Mesothelial cell of epicardium (in vitro differentiated cells): ENCODE measurements around the gene TRMT11. TPM values are rescaled to one million over a fixed set of nuclear protein-coding genes. Genes with fewer than 3 reads are reported as not detected.
A peak's percentile ranks its signal among the peaks of the same experiment; 100 is the strongest.

ENCODE experiments used
- DNase-seq, 2 experiments: peaks; one replicate each; pipeline ENCODE4 v3.0.0; 2021; ENCODE audit warnings: low spot score in 2 of 2; ENCODE audit not compliant: unreplicated experiment in 2 of 2
- H3K27ac Mint-ChIP-seq: 2 replicates; pipeline ENCODE4 v1.8.0; 2021; ENCODE audit warnings: mixed read lengths
- H3K27me3 Mint-ChIP-seq: 2 replicates; pipeline ENCODE4 v1.8.0; 2021; ENCODE audit warnings: low read depth, mixed read lengths
- H3K36me3 Mint-ChIP-seq: 2 replicates; pipeline ENCODE4 v1.8.0; 2021; ENCODE audit warnings: mixed read lengths
- H3K4me1 Mint-ChIP-seq: 2 replicates; pipeline ENCODE4 v1.8.0; 2021; ENCODE audit warnings: mixed read lengths
- H3K4me3 Mint-ChIP-seq: 2 replicates; pipeline ENCODE4 v1.8.0; 2021; ENCODE audit warnings: mild to moderate bottlenecking, moderate library complexity, mixed read lengths
- H3K9me3 Mint-ChIP-seq: 2 replicates; pipeline ENCODE4 v1.8.0; 2021; ENCODE audit warnings: mixed read lengths
- total RNA-seq: library from RNA; stranded (reverse); gene quantifications from 3 replicates; pipeline ENCODE4 v1.2.1, GENCODE V29; 2021
- TF ChIP-seq, protein P1 (sequence below): fragments of 200-600 bp; sonication (generic); IDR thresholded peaks from one replicate; pipeline ENCODE4 v1.5.0; 2021; ENCODE audit warnings: antibody characterized with exemption; ENCODE audit not compliant: unreplicated experiment

TRMT11 gene
- total RNA-seq, result 30.8 to 34.6 TPM (median 31.8 TPM) in 3 replicates

DNA sequence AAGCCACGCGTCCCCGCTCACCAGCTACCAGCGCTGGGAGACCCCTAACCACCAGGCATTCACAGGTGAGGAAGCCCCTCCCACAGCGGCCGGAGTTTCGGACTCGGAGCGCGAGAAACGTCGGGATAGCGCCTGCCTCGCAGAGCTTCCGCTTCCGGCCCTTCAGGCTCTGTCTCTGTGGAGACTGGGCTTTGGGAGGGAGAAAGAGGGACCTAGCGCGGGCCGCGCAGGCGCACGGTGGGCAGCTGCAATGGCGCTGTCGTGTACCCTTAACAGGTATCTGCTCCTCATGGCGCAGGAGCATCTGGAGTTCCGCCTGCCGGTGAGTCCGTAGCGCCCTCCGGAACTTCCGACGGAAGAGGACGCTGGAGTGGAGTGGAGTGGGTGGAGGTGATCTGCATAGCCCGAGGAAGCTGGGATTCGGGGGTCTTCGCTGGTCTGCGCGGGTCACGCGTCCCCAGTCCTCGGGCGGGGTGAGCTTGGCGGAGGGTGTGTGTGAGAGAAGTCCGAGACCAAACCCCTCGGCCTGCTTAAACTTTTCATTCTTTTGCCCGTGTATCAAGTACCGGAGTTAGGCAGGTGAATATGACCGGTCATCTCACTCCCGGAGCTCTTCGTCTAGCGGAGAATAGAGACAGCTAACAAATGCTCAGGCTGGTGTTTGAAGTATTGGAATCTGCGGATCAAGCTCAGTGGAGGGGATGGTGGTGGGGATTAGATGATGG is at the start of gene TRMT11:
TSS of gene TRMT11 (plus strand) at position 240 of the 725 bp plus-strand sequence. CDS start at position 251, 11 bp downstream.
- H3K27ac Mint-ChIP-seq, result peak within 1 kb of the TSS; percentile 17
- no peaks in the 10 kb centered on the region for H3K36me3 Mint-ChIP-seq
- peaks cover 2% of the 10 kb centered on the region for H3K4me1 Mint-ChIP-seq
- no peak within 1 kb of the TSS for H3K4me3 Mint-ChIP-seq
- no peaks in the 10 kb centered on the region for H3K9me3 Mint-ChIP-seq
- TF ChIP-seq, protein P1, sequence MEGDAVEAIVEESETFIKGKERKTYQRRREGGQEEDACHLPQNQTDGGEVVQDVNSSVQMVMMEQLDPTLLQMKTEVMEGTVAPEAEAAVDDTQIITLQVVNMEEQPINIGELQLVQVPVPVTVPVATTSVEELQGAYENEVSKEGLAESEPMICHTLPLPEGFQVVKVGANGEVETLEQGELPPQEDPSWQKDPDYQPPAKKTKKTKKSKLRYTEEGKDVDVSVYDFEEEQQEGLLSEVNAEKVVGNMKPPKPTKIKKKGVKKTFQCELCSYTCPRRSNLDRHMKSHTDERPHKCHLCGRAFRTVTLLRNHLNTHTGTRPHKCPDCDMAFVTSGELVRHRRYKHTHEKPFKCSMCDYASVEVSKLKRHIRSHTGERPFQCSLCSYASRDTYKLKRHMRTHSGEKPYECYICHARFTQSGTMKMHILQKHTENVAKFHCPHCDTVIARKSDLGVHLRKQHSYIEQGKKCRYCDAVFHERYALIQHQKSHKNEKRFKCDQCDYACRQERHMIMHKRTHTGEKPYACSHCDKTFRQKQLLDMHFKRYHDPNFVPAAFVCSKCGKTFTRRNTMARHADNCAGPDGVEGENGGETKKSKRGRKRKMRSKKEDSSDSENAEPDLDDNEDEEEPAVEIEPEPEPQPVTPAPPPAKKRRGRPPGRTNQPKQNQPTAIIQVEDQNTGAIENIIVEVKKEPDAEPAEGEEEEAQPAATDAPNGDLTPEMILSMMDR, result no peak
- DNase-seq, result peak; percentile 79 to 88
- no peaks in the 10 kb centered on the region for H3K27me3 Mint-ChIP-seq

DNA sequence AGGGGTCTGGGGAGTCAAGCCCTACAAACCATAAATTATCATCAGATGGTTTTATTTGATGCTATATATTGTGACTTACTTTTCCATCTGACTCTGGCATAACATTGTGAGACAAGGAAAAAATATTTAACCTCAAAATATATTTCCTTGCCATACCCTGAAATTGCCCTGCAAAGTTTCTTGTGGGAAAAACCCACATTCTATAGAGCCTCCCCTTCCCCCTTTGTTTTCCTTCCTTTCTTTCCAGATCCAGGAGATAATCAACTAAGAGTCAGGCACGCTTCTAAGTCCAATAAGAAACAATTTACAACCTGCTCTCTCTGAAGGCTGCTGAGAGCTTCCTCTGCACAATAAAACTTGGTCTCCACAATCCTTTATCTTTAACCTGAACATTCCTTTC is 47.3 kb upstream of the TRMT11 start:
- Mint-ChIP-seq H3K36me3 (no peaks in the 10 kb centered on the region), H3K4me1 (peaks cover 38% of the 10 kb centered on the region), H3K4me3 (no peak overlapping the region), H3K9me3 (no peaks in the 10 kb centered on the region), H3K27me3 (no peaks in the 10 kb centered on the region), H3K27ac (peak overlapping the region; percentile 10)
- no peak for DNase-seq
- TF ChIP-seq, protein P1, result no peak

DNA sequence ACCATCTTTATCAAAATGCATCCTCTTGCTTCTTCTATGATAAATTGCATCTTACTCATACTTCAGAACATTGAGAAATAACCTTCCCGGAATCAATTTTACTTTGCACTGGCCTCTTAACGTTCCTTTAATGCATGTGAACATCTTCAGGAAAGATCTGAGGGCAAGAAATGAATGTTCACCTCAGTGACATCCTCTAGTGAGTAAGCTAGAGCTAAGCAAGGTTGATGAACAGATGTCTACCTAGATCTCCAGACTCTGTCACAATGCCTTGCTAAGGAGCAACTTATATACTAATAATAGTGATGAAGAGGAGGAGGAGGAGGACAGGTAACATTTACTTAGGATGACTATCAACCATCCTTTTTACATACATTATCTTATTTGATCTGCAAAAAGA is 46.5 kb upstream of the TRMT11 start:
- Mint-ChIP-seq H3K36me3 (no peaks in the 10 kb centered on the region), H3K4me1 (peaks cover 45% of the 10 kb centered on the region), H3K27ac (peak overlapping the region; percentile 2), H3K9me3 (no peaks in the 10 kb centered on the region), H3K27me3 (no peaks in the 10 kb centered on the region), H3K4me3 (no peak overlapping the region)
- no peak for DNase-seq
- TF ChIP-seq, protein P1, result no peak

DNA sequence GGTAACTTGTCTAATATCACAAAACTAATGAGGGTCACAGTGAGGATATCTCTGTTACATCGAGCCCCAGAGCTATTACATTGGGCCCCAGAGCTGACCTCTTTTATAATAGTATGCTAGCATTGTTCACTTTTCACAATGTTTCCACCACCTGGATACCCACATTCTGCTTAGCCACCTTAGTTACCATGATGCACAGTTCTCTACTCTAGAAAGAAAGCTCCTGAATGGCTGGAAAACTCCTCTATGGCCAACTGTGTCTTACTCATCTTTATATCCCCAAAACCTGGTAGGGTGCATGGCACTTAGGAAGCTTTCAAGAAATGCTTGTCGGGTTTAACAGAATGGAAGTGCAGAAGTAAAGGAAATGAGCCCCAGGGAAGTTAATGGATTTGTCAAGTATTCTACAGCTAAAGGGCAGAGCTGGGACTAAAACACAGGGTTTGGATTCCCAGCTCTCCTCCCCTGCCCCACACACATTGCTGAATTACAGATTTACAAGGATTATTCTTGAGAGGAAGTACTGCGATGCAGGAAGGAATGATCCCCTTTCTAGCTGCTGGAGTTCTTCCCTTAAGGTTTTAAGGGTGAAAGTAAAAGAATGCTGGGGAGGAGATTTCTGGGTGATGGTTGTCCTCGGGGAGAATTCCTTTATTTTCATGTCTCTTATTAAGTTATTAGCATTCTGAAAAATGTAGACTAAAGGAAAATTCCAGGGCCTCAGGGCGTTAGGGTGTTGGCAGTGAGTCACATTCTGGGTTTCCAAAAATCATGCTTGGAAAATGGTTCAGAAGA is 45.9 kb upstream of the TRMT11 start:
- Mint-ChIP-seq H3K4me1 (peaks cover 51% of the 10 kb centered on the region), H3K9me3 (no peaks in the 10 kb centered on the region), H3K4me3 (no peak overlapping the region), H3K27ac (peak overlapping the region; percentile 94), H3K36me3 (no peaks in the 10 kb centered on the region), H3K27me3 (no peaks in the 10 kb centered on the region)
- DNase-seq, result no peak
- TF ChIP-seq, protein P1, result no peak

DNA sequence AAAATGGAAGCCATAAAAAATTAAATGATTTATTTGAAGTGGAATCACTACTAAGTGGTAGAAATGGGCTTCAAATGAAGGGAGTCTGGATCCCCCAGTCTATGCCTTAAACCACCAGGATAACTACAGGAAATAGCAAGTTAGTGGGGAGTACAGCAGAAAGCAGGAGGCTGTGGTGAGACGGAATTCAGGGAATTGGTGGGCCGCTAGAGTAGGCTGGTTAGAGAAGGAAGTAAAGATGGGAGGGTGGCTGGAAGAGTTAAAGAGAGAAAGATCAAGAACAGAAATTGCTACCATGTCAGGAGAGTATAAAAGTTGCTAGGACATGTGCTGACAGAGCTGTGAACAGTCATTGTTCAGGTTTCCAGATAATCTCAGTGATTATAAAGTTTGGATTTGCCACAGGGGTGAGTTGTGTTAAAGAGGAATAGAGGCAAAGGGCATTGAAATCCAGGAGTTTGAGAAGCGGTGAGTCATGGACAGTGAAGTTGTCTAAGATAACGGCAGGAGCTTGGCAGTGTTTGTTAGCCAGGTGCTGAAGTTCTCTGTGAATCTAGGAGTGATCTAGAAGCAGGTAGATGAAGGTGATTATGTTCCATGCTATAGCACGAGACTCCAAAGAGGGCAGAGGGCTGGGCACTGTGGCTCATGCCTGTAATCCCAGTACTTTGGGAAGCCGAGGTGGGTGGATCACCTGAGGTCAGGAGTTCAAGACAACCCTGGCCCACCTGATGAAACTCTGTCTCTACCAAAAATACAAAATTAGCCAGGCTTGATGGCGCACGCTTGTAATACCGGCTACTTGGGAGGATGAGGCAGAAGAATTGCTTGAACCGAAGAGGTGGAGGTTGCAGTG is 43.4 kb upstream of the TRMT11 start:
- no peaks in the 10 kb centered on the region for H3K9me3 Mint-ChIP-seq
- H3K4me1 Mint-ChIP-seq, result peaks cover 63% of the 10 kb centered on the region
- no peaks in the 10 kb centered on the region for H3K27me3 Mint-ChIP-seq
- H3K4me3 Mint-ChIP-seq, result no peak overlapping the region
- no peak for DNase-seq
- H3K36me3 Mint-ChIP-seq, result no peaks in the 10 kb centered on the region
- peak overlapping the region; percentile 18 for H3K27ac Mint-ChIP-seq
- TF ChIP-seq, protein P1, result no peak
